Measurements from ENCODE around the gene PKD2L1. TPM values are rescaled to one million over a fixed set of nuclear protein-coding genes. Genes with fewer than 3 reads are reported as not detected.
"Not testable (repeated sequence)": the region's sequence is repeated elsewhere in the genome, so short reads cannot be mapped to it uniquely, and the experiment has no call there.

PKD2L1 gene
- polyA plus RNA-seq, 1 donor (not counting 4 experiments of a cell fraction or from before 2014, with no cell fraction given), result not detected

GRCh38 chr10:100286051-100287033 lies 43.7 kb downstream of the PKD2L1 start, which contains the start of gene BLOC1S2:
BLOC1S2 (minus strand) TSS chr10:100286680; CDS start chr10:100286659, 21 bp downstream.
- Histone ChIP-seq H3K27ac (ENCODE audit: control insufficient read depth, insufficient read depth, low read length) (peak within 1 kb of the TSS; percentile 92), H3K9ac (ENCODE audit: control insufficient read depth, extremely low read depth, insufficient read depth, low read length) (peak within 1 kb of the TSS; percentile 96), H3K36me3 (ENCODE audit: control insufficient read depth in 2 of 2, extremely low read depth in 1 of 2, insufficient read depth in 2 of 2, low read length in 2 of 2) (peaks cover 6 to 13% of the 10 kb centered on the region in 2 experiments), H3K4me1 (ENCODE audit: control insufficient read depth, extremely low read depth, insufficient read depth, low read length) (peaks cover 18% of the 10 kb centered on the region), H3K9me3 (ENCODE audit: control insufficient read depth, low read depth, low read length) (no peaks in the 10 kb centered on the region), H3K27me3 (ENCODE audit: control insufficient read depth, extremely low read depth, insufficient read depth, low read length) (no peaks in the 10 kb centered on the region), H4K20me1 (ENCODE audit: control insufficient read depth, extremely low read depth, insufficient read depth, low read length) (no peaks in the 10 kb centered on the region), H3K79me2 (ENCODE audit: control insufficient read depth, insufficient read depth, low read length) (peaks cover 44% of the 10 kb centered on the region), H3K4me3 (ENCODE audit: control insufficient read depth in 2 of 3, extremely low read depth in 1 of 3, insufficient read depth in 2 of 3, low read depth in 1 of 3, low read length in 3 of 3) (peak within 1 kb of the TSS; percentile 65 to 98 (median 97)), H3K4me2 (ENCODE audit: control insufficient read depth, extremely low read depth, insufficient read depth, low read depth, low read length) (peak within 1 kb of the TSS; percentile 97), H2AFZ (ENCODE audit: control insufficient read depth, low read length) (peak within 1 kb of the TSS; percentile 97), H3K9me1 (ENCODE audit: control insufficient read depth, extremely low read depth, insufficient read depth, low read length) (no peaks in the 10 kb centered on the region)
- TF ChIP-seq EZH2 (IDR thresholded peaks at IDR 0.05; ENCODE audit: low read length) (no peak), CTCF (optimal IDR thresholded peaks at IDR 0.05 in 1 of 3, IDR thresholded peaks at IDR 0.05 in 1 of 3, conservative IDR thresholded peaks at IDR 0.05 in 1 of 3; ENCODE audit: extremely low read depth in 1 of 3, insufficient read depth in 2 of 3, low read length in 3 of 3) (no peak)
- dilution Hi-C loops (cut with MboI; ENCODE audit: extremely low pct_ligation_motif_present, low sequenced_read_pairs), result no loop called here
- FAIRE-seq, result peak; percentile 69
- peak; percentile 69 for DNase-seq (ENCODE audit: low read depth, low spot score)

- H2AFZ ChIP-seq (ENCODE audit: control insufficient read depth, low read length), result peak overlapping the region; percentile 72
- H3K27me3 ChIP-seq (ENCODE audit: control insufficient read depth, extremely low read depth, insufficient read depth, low read length); H3K9me3 ChIP-seq (ENCODE audit: control insufficient read depth, low read depth, low read length); dilution Hi-C loops (cut with MboI; ENCODE audit: extremely low pct_ligation_motif_present, low sequenced_read_pairs); H4K20me1 ChIP-seq (ENCODE audit: control insufficient read depth, extremely low read depth, insufficient read depth, low read length); FAIRE-seq; H3K9me1 ChIP-seq (ENCODE audit: control insufficient read depth, extremely low read depth, insufficient read depth, low read length); DNase-seq (ENCODE audit: low read depth, low spot score): not testable (repeated sequence)
- H3K27ac ChIP-seq (ENCODE audit: control insufficient read depth, insufficient read depth, low read length), result peak overlapping the region; percentile 92
- peaks cover 7 to 18% of the 10 kb centered on the region in 2 experiments for H3K36me3 ChIP-seq (ENCODE audit: control insufficient read depth in 2 of 2, extremely low read depth in 1 of 2, insufficient read depth in 2 of 2, low read length in 2 of 2)
- peak overlapping the region; percentile 65 to 98 (median 97) for H3K4me3 ChIP-seq (ENCODE audit: control insufficient read depth in 2 of 3, extremely low read depth in 1 of 3, insufficient read depth in 2 of 3, low read depth in 1 of 3, low read length in 3 of 3)
- H3K79me2 ChIP-seq (ENCODE audit: control insufficient read depth, insufficient read depth, low read length), result peaks cover 47% of the 10 kb centered on the region
- H3K4me1 ChIP-seq (ENCODE audit: control insufficient read depth, extremely low read depth, insufficient read depth, low read length), result peaks cover 18% of the 10 kb centered on the region
- H3K4me2 ChIP-seq (ENCODE audit: control insufficient read depth, extremely low read depth, insufficient read depth, low read depth, low read length), result peak overlapping the region; percentile 97
- peak overlapping the region; percentile 96 for H3K9ac ChIP-seq (ENCODE audit: control insufficient read depth, extremely low read depth, insufficient read depth, low read length)
Observed at GRCh38 chr10:100285326-100285725, 44.7 kb downstream of the PKD2L1 start.

Measured in keratinocyte (primary cell).